CD4-positive, CD25-positive, alpha-beta regulatory T cell (primary cell): Measurements from ENCODE around the gene SERTAD3. TPM values are rescaled to one million over a fixed set of nuclear protein-coding genes. Genes with fewer than 3 reads are reported as not detected.
A peak's percentile ranks its signal among the peaks of the same experiment; 100 is the strongest.

Source experiments
- ATAC-seq, 2 donors: fragments of 150-1000 bp; cut with Tn5 transposase; one replicate each; pipeline ENCODE4 v1.10.0; 2021; ENCODE audit warnings: low read depth in 2 of 2, moderate number of reproducible peaks in 2 of 2, moderate library complexity in 1 of 2
- DNase-seq, 3 donors: peaks; one replicate each; pipeline versions ENCODE4 v3.0.0 to v3.0.0-alpha.2; 2012 to 2022; ENCODE audit warnings: mixed read lengths in 1 of 3
- H3K27ac ChIP-seq: one replicate; pipeline ENCODE4 v1.7.0; 2013; ENCODE audit warnings: mild to moderate bottlenecking, low read length; ENCODE audit not compliant: insufficient read depth, poor library complexity, severe bottlenecking
- H3K27me3 ChIP-seq: one replicate; pipeline ENCODE4 v1.7.0; 2013; ENCODE audit warnings: low read length; ENCODE audit not compliant: control insufficient read depth, insufficient read depth
- H3K36me3 ChIP-seq: one replicate; pipeline ENCODE4 v1.7.0; 2013; ENCODE audit warnings: mild to moderate bottlenecking, low read length, moderate library complexity; ENCODE audit not compliant: control insufficient read depth, insufficient read depth
- H3K4me1 ChIP-seq: 2 replicates; pipeline ENCODE4 v1.7.0; 2013; ENCODE audit warnings: mild to moderate bottlenecking, low read length; ENCODE audit not compliant: insufficient read depth, control insufficient read depth, poor library complexity, severe bottlenecking
- H3K4me3 ChIP-seq: one replicate; pipeline ENCODE4 v1.7.0; 2013; ENCODE audit warnings: low read depth, mild to moderate bottlenecking, low read length, moderate library complexity
- H3K9me3 ChIP-seq, 2 experiments: 1 replicate in 1 of 2; 2 replicates in 1 of 2; pipeline ENCODE4 v1.7.0; 2013; ENCODE audit warnings: low read length in 2 of 2, mild to moderate bottlenecking in 1 of 2, moderate library complexity in 1 of 2; ENCODE audit not compliant: control insufficient read depth in 2 of 2
- H3K27ac Mint-ChIP-seq, 3 donors: one replicate each; pipeline ENCODE4 v1.8.0; 2020 to 2022; ENCODE audit warnings: mild to moderate bottlenecking in 3 of 3, mixed read lengths in 3 of 3, moderate library complexity in 2 of 3
- H3K27me3 Mint-ChIP-seq: one replicate; pipeline ENCODE4 v1.8.0; 2022; ENCODE audit warnings: mild to moderate bottlenecking, mixed read lengths
- H3K36me3 Mint-ChIP-seq: one replicate; pipeline ENCODE4 v1.8.0; 2020; ENCODE audit warnings: mixed read lengths
- H3K4me1 Mint-ChIP-seq, 4 donors: one replicate each; pipeline ENCODE4 v1.8.0; 2020 to 2022; ENCODE audit warnings: mixed read lengths in 4 of 4, mild to moderate bottlenecking in 1 of 4
- H3K4me3 Mint-ChIP-seq, 4 donors: one replicate each; pipeline ENCODE4 v1.8.0; 2020 to 2022; ENCODE audit warnings: mild to moderate bottlenecking in 4 of 4, mixed read lengths in 4 of 4, moderate library complexity in 3 of 4
- H3K9me3 Mint-ChIP-seq, 7 donors: one replicate each; pipeline ENCODE4 v1.8.0; 2020 to 2022; ENCODE audit warnings: mixed read lengths in 7 of 7, mild to moderate bottlenecking in 3 of 7, moderate library complexity in 2 of 7
- polyA plus RNA-seq, 4 donors: library from polyadenylated mRNA; unstranded; fragments of 300-500 nt; fragmentation: Illumina TruSeq; gene quantifications; one replicate each; pipeline ENCODE4 v1.2.3, GENCODE V29; 2021
- total RNA-seq: library from RNA; stranded (reverse); gene quantifications from one replicate; pipeline ENCODE4 v1.2.3, GENCODE V29; 2022

SERTAD3 gene
- total and polyA plus RNA-seq, 5 donors from 2014 or later: 3.1 to 19.5 (median 6.8) TPM

DNA sequence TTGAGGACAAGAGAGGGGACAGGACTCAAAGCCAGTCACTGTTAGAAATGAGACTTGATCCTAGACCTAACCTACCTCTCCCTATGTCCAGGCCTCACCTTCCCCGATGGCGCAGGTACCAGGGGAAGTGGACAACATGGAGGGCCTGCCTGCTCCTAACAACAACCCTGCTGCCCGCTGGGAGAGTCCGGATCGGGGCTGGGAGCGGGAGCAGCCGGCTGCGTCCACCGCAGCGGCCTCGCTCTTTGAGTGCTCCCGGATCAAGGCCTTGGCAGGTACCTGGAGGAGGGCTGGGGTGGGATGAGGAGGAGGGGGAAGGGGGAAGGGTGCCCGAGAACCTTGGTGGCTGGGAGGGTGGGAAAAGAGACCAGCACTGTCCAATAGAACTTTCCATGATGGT lies 28.4 kb upstream of the SERTAD3 start:
- Mint-ChIP-seq H3K36me3 (no peaks in the 10 kb centered on the region), H3K27me3 (peaks cover 10% of the 10 kb centered on the region)
- DNase-seq: no peak

DNA sequence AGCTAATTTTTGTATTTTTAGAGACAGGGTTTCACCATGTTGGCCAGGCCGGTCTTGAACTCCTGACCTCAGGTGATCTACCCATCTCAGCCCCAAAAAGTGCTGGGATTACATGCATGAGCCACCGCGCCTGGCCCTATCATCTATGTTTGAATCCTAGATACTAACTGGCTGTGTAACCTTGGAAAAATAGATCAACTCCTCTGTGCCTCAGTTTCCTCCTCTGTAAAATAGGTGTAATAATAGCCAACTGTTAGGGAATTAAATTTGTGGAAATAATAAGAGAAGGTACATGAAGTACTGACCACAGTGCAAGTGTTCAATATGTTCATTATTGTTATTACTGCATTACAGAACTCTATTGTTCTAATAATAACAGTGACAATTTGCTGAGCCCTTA lies 27.0 kb upstream of the SERTAD3 start:
- Histone ChIP-seq H3K9me3 (no peaks in the 10 kb centered on the region), H3K27ac (no peak overlapping the region), H3K4me3 (no peak overlapping the region), H3K4me1 (peaks cover 12% of the 10 kb centered on the region), H3K36me3 (no peaks in the 10 kb centered on the region), H3K27me3 (peaks cover 7% of the 10 kb centered on the region)
- H3K4me3 Mint-ChIP-seq: peak overlapping the region in 1 of 4 donors; percentile 10
- no peak overlapping the region for H3K27ac Mint-ChIP-seq
- no peaks in the 10 kb centered on the region for H3K36me3 Mint-ChIP-seq
- H3K4me1 Mint-ChIP-seq: peaks cover 0 to 11% (median 6%) of the 10 kb centered on the region in 4 donors
- no peaks in the 10 kb centered on the region for H3K9me3 Mint-ChIP-seq
- peaks cover 16% of the 10 kb centered on the region for H3K27me3 Mint-ChIP-seq
- DNase-seq (no peak), ATAC-seq (no peak)

More for the DNA sequence above, 28.4 kb upstream of the SERTAD3 start:
- Histone ChIP-seq H3K36me3 (no peaks in the 10 kb centered on the region), H3K27me3 (peaks cover 7% of the 10 kb centered on the region), H3K4me3 (no peak overlapping the region), H3K9me3 (no peaks in the 10 kb centered on the region), H3K27ac (no peak overlapping the region), H3K4me1 (peaks cover under 1% of the 10 kb centered on the region)
- Mint-ChIP-seq H3K4me3 (no peak overlapping the region), H3K27ac (no peak overlapping the region), H3K9me3 (no peaks in the 10 kb centered on the region), H3K4me1 (peaks cover 0 to 4% (median 0%) of the 10 kb centered on the region in 4 donors)
- no peak for ATAC-seq

DNA sequence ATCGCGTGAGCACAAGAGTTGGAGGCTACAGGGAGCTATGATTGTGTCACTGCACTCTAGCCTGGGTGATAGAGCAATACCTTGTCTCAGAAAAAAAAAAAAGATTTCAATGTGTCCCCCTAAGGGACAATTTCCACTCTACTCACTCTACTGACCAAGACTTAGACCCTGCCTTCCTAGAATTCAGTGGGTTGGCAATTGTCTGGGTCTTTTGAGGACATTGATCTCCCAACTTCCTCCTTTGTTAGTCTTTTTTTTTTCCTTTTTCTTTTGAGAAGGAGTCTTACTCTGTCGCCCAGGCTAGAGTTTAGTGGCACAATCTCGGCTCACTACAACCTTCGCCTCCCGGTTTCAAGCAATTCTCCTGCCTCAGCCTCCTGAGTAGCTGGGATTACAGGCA lies 24.9 kb upstream of the SERTAD3 start:
- ATAC-seq: no peak
- H3K4me3 Mint-ChIP-seq: peak overlapping the region in 3 of 4 donors; percentile 46 to 65 (median 53)

DNA sequence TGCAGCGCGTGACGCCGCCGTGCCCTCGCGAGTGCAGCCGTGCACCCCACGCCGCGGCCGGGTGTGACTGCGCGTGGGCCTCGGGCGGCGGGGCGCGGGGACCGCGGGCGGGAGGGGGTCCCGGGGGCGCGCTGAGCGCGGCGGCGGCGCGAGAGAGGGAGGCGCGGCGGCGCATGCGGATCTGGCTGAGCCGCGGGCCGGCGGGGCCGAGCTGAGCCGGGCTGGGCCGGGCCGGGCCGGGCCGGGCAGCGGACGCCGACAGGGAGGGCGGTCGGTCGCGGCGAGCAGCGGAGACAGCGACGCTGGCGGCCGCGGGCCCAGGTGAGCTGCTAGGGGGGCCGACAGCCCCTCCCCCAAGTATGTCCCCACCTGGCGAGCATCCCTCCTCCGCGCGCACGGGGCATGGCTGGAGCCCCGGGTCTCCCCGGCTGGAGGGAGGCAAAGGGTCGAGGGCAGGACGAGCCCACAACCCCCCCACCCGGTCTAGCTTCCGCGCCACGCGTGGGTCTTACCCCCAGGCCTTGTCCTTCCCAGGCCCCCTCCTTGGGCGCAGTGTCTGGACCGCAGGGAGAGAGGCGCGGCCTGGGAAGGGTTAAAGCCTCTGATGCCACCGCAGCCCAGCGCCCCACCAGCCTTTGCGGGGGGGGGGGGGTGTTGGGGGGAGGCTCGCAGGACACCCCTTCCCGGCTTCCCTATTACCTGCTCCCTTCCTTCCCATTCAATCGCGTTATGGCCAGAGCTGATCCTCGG lies 23.0 kb upstream of the SERTAD3 start, which contains the start of gene SPTBN4:
Gene SPTBN4, plus strand, starts transcription at position 17 of the 750 bp plus-strand sequence. CDS start 5,621 bp downstream, outside the sequence.
- no peaks in the 10 kb centered on the region for H3K36me3 Mint-ChIP-seq
- DNase-seq: no peak
- peaks cover 28% of the 10 kb centered on the region for H3K4me1 ChIP-seq
- H3K9me3 ChIP-seq: no peaks in the 10 kb centered on the region
- peaks cover 16% of the 10 kb centered on the region for H3K27me3 Mint-ChIP-seq
- ATAC-seq: no peak
- peaks cover 0 to 26% (median 13%) of the 10 kb centered on the region in 4 donors for H3K4me1 Mint-ChIP-seq
- H3K27ac Mint-ChIP-seq: peak within 1 kb of the TSS; percentile 7 to 93 (median 92)
- H3K36me3 ChIP-seq: no peaks in the 10 kb centered on the region
- H3K27ac ChIP-seq: peak within 1 kb of the TSS; percentile 67
- peak within 1 kb of the TSS; percentile 55 to 86 (median 82) for H3K4me3 Mint-ChIP-seq
- peak within 1 kb of the TSS; percentile 86 for H3K4me3 ChIP-seq
- peaks cover 7% of the 10 kb centered on the region for H3K27me3 ChIP-seq
- no peaks in the 10 kb centered on the region for H3K9me3 Mint-ChIP-seq

More for the DNA sequence above, 24.9 kb upstream of the SERTAD3 start:
- H3K36me3 ChIP-seq: no peaks in the 10 kb centered on the region
- H3K9me3 ChIP-seq: no peaks in the 10 kb centered on the region
- Mint-ChIP-seq H3K27ac (no peak overlapping the region), H3K36me3 (no peaks in the 10 kb centered on the region), H3K9me3 (no peaks in the 10 kb centered on the region), H3K27me3 (peaks cover 16% of the 10 kb centered on the region), H3K4me1 (peaks cover 0 to 26% (median 12%) of the 10 kb centered on the region in 4 donors)
- no peak overlapping the region for H3K27ac ChIP-seq
- peaks cover 7% of the 10 kb centered on the region for H3K27me3 ChIP-seq
- no peak overlapping the region for H3K4me3 ChIP-seq
- no peak for DNase-seq
- H3K4me1 ChIP-seq: peaks cover 28% of the 10 kb centered on the region

DNA sequence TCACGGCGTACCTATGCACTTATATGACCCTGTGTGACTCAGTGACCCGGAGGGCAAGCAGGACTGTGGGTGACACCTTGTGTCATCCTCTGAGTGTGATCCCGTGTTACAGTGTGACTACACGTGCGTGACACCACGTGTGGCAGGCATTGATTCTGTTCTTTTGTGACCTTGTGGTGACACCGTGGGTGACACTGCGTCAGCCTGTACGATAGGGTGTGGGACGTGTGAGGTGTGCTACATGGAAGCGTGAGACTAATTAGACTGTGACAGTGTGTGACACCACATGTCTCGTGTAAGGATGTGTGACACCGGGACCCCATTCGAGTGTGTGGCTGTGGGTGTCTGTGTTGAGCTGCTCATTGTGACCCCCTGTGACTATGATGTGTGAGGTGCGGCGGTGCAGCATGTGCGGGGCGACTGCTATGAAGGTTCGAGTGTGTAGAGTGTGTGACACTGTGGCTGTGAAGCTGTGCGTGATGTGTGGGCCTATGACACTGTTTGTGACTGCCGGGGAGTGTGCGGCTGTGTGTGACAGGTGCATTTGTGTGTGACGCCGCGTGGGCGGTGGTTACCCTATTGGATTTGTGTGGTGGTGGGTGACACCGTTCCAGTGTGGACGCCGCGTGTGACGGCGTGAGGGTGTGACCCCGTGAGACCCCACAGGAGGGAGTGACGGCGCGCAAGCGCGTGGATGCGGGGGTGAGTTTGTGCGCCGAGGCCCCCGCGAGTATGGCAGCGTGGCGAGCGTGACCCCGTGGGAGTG lies 22.3 kb upstream of the SERTAD3 start:
- Histone ChIP-seq H3K27me3 (peaks cover 7% of the 10 kb centered on the region), H3K4me3 (peak overlapping the region; percentile 86), H3K27ac (peak overlapping the region; percentile 67), H3K9me3 (no peaks in the 10 kb centered on the region), H3K36me3 (no peaks in the 10 kb centered on the region), H3K4me1 (peaks cover 28% of the 10 kb centered on the region)
- Mint-ChIP-seq H3K27ac (peak overlapping the region; percentile 7 to 93 (median 92)), H3K4me3 (peak overlapping the region; percentile 19 to 86 (median 82)), H3K36me3 (no peaks in the 10 kb centered on the region), H3K4me1 (peaks cover 0 to 30% (median 13%) of the 10 kb centered on the region in 4 donors), H3K27me3 (peaks cover 16% of the 10 kb centered on the region), H3K9me3 (no peaks in the 10 kb centered on the region)
- DNase-seq (peak in 1 of 3 donors; percentile 44), ATAC-seq (peak; percentile 54 to 62)

DNA sequence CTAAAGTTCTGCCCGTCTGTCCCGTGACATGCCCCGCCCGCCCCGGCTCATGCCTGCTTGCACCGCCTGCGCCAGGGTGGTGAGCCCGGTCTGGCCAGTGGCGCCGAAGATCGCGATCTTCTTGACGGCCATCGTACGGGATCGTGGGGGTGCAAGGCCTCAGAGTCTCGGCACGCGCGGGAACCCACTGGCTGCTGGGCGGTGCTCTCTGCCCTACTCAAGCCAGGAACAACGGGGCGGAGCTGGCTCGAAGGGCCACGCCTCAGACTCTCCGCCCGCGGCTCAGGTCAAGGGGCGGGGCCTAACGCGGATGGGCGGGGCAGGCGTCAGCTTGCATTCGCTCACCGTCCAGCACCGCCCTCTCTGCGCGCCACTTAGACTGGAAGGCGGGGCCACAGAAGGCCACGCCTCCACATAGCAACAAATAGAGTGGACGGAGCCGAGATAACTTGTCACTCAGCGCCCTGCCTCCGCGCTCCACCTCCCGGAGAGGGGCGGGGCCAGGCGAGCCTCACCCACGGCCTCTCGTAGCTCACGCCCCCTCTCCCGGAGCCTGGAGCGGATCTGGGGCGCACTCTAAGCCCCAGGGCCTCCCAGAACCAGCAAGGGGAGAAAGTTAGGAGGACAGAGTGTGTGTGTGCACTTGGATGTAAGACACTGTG lies 21.6 kb upstream of the SERTAD3 start, which contains the start of gene BLVRB:
Gene BLVRB, minus strand, starts transcription at position 189 of the 662 bp plus-strand sequence. Its CDS starts 57 bp downstream, at position 132.
- peaks cover 0 to 30% (median 13%) of the 10 kb centered on the region in 4 donors for H3K4me1 Mint-ChIP-seq
- no peaks in the 10 kb centered on the region for H3K36me3 ChIP-seq
- no peaks in the 10 kb centered on the region for H3K9me3 Mint-ChIP-seq
- no peaks in the 10 kb centered on the region for H3K36me3 Mint-ChIP-seq
- peak within 1 kb of the TSS; percentile 86 for H3K4me3 ChIP-seq
- DNase-seq (peak; percentile 99 to 100 (median 99)), ATAC-seq (peak; percentile 88 to 91)
- H3K27ac Mint-ChIP-seq: peak within 1 kb of the TSS; percentile 48 to 93 (median 92)
- H3K4me1 ChIP-seq: peaks cover 28% of the 10 kb centered on the region
- peak within 1 kb of the TSS; percentile 67 for H3K27ac ChIP-seq
- H3K27me3 ChIP-seq: peaks cover 7% of the 10 kb centered on the region
- peaks cover 16% of the 10 kb centered on the region for H3K27me3 Mint-ChIP-seq
- H3K9me3 ChIP-seq: no peaks in the 10 kb centered on the region
- H3K4me3 Mint-ChIP-seq: peak within 1 kb of the TSS; percentile 19 to 86 (median 82)

DNA sequence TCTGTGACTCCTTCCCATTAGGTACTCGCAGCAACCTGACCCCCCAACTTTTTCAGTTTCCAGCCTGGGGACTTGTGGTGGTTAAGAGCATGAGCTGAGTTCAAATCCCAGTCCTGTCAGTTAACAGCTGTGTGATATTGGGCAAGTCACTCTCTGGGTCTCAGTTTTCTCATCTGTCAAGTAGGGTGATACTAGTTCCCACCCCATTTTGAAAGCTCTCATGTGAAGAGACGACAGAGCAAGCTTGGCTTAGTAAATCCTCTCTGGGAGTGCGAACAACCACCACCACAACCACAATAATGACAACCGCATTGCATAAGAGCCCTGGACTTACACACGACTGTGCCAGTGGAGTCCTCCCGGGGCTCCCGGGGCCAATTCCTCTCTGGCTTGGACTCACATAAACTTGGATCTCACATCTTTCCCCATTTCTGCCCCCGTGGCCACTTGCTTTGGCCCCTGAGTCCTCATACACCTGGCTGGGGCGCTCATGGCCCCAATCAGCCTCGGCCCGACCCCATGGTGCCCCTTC lies 21.0 kb upstream of the SERTAD3 start:
- Histone ChIP-seq H3K27ac (peak overlapping the region; percentile 61), H3K27me3 (peaks cover 7% of the 10 kb centered on the region), H3K36me3 (no peaks in the 10 kb centered on the region), H3K9me3 (no peaks in the 10 kb centered on the region), H3K4me3 (peak overlapping the region; percentile 59), H3K4me1 (peaks cover 28% of the 10 kb centered on the region)
- no peak for ATAC-seq
- DNase-seq: peak in 1 of 3 donors; percentile 48
- H3K9me3 Mint-ChIP-seq: no peaks in the 10 kb centered on the region
- peaks cover 16% of the 10 kb centered on the region for H3K27me3 Mint-ChIP-seq
- no peaks in the 10 kb centered on the region for H3K36me3 Mint-ChIP-seq
- H3K4me1 Mint-ChIP-seq: peaks cover 0 to 30% (median 13%) of the 10 kb centered on the region in 4 donors
- peak overlapping the region; percentile 19 to 86 (median 82) for H3K4me3 Mint-ChIP-seq
- H3K27ac Mint-ChIP-seq: peak overlapping the region; percentile 48 to 93 (median 92)
